NCI-H526 (cell line): ENCODE results near the gene SIDT2.
A peak's percentile ranks its signal among the peaks of the same experiment; 100 is the strongest.
"Not testable (repeated sequence)": the region's sequence is repeated elsewhere in the genome, so short reads cannot be mapped to it uniquely, and the experiment has no call there.

ENCODE experiments used
- DNase-seq, 2 experiments: peaks; one replicate each; lab custom pipeline; 2025; lab: John Stamatoyannopoulos, UW

SIDT2 gene

DNA sequence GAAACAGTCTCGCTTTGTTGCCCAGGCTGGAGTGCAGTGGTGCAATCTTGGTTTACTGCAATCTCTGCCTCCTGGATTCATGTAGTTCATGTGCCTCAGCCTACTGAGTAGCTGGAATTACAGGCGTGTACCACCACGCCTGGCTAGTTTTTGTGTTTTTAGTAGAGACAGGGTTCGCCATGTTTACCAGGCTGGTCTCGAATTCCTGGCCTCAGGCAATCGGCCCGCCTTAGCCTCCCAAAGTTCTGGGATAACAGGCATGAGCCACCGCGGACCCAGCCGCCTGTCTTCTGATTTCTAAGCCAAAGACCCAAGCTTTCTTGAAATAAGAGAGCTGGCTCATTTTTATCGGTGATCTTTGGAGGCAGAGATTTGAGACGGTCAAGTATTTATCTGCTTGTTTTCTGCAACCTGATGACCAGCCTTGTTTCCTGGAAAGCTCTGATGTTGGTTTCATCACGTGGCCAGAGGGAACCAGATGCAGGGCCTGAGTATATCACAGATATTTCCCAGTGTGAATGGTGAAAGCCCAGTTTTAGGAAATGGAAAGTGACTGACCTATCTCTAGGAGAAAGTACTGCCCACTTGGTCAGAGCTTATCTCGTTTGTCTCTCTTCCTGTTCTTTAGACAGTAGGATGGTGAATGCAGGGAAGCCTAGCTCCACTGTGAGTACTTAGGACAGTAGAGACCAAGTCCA, 5.7 kb upstream of the SIDT2 start:
- DNase-seq: no peak

DNA sequence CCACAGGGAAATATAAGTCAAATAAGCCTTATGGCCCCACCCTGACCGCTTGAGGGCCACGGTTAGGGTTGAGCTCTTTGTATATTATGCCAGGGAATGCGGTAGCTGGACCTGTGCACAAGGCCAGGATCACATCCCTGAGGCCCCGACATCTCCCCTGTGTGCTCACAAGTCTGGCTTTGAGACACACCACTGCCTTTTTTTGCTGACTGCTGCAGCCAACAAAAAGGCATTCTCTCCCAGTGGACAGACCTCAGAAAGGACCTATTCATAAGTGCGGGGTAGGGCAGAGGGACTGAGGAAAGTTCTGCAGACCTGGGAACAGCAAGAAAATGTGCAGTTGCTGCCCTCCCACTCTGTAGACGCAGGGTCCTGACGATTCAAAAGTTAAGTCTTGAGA, 3.4 kb upstream of the SIDT2 start:
- no peak for DNase-seq

DNA sequence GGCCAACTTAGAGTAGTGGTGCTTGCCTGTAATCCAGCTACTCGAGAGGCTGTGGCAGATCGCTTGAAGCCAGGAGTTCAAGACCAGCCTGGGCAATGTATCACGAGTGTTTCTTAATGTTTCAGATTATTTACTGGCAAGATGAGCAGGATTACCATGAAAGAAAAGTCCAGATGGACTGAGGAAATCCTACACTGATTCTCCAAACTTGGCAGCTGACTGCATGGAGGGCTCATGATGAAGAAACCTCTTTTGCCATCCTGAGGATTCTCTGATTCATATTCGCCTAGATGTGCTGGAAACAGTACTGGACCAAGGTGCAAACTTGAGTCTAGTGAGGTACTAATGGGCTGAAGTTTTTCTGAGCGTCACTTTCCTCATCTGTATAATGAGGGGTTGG, 2.8 kb upstream of the SIDT2 start:
- DNase-seq: no peak

DNA sequence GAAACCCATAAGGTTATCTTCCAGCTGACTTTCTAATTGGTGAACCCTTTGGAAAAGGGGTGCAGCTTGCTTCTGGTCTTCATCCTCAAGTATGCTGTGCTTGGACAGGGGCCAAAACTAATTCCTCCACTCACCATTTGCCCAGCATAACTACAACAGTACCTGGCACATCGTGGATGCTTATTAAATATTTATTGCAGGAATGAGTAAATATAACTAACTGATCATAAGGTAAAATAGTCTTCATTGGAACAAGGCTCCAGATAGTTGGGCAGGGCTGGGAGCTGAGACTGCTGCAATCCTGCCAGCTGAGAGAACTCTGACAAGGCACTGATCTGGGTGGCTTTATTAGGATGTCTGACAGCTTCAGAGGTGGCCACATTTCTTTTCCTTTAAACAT, 2.4 kb upstream of the SIDT2 start:
- DNase-seq: no peak

DNA sequence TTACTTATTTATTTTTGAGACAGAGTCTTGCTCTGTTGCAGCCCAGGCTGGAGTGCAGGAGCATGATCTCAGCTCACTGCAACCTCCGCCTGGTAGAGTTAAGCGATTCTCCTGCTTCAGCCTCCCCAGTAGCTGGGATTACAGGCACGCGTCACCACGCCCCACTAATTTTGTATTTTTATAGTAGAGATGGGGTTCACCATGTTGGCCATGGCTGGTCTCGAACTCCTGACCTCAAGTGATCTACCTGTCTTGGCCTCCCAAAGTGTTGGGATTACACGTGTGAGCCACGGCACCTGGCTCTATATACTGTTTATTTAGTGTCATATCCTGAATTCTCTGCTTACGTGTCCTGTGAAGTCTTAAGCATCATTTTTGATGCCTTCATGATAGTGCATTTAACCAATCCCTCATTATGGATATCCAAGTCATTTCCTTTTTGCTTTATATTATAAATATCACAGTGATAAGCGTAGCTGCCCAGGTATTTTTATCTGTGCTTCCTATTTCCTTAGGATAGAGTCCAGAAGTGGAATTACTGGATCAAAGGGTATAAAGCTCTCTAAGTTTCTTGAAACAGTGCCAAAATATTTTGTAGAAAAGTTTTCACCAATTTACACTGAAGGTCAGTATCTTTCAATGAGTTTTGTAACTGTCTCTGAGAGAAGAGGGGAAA, 871 bp upstream of the SIDT2 start:
- no peak for DNase-seq

DNA sequence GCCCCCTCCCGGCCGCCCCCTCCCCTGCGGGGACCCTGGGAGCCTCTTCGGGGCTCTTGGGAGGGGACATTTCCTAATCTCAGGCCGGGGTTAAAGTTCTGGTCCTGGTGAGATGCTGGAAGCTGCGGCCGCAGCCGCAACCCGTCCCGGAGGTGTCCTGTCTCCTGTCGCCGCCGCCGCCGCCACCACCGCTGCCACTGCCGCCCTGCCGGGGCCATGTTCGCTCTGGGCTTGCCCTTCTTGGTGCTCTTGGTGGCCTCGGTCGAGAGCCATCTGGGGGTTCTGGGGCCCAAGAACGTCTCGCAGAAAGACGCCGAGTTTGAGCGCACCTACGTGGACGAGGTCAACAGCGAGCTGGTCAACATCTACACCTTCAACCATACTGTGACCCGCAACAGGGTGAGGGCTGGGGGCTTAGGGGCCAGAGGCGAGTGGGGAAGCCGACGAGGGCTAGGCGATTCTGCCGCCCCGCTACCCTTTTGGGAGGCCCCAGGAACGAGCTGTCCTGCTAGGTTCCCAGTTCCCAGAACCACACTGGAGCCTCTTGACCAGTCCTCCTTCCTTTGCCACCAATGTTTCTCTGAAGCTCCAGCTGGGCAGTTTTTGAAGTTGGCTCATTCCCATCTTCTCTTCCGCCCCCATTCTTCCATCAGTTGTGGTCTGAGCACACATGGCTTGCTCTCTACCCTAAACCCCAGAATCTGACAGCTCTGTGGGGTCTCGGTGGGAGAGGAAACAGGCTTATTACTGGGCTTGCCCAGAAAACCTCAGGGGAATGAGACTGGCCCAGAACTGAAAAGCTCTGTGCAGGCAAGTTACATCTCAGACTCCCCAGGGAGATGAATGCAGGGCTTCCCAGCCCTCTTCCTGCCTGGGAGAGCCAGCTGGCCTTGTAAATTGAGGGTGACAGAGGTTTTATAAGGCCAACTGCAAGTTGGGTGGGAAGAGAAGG, 781 bp downstream of the SIDT2 start:
- peak in 1 of 2 experiments; percentile 80 for DNase-seq

DNA sequence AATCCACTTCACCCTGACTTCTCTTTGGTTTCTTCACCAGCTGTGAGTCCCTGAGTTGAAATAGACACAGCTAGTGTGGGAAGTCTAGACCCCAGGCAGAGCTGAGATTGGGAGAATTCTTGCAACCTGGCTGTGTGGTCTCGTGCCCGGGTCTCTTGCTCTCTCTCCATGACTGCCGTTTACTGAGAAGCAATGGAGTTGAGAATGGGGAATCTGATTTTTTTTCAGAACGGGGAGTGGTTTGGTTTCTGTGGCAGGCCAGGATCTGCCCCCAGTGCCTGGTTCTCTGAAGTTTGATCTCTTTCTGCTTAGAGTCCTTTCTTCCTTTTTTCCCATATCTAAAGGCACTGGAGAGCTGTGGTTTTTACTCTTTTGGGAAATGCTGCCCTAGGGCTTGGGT, 1.5 kb downstream of the SIDT2 start:
- no peak for DNase-seq

DNA sequence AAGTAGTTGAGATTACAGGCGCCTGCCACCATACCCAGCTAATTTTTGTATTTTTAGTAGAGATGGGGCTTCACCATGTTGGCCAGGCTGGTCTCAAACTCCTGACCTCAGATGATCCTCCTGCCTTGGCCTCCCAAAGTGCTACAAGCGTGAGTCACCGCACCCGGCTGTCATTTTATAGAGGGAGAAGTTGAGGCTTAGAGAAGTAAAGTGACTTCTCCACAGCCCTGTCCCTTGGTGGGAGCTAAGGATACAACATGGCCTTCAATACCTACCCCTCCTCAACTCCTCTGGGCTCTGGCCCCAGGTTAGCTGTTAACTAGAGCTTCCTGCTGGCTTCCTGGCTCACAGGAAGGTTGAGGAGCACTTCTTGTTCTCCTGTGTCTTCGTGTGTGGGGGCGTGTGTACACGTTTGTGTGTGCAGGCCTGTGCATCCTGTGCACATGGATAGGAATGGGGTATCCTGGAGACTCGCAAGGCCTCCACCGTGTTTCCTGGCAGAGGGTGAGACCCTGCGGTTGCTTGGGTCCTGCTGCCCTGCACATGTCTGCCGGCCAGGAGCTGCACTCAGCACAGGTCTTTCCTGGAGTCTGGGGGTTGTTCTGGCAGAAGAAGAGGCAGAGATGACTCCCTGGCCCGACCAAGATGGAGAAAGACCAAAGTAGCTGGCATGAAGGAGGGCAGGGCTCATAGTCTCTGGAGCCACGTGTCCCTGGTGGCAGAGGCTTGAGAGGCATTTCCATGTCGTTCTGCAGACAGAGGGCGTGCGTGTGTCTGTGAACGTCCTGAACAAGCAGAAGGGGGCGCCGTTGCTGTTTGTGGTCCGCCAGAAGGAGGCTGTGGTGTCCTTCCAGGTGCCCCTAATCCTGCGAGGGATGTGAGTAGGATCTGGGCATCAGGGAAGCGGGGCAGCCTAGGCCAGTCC, 2.4 kb downstream of the SIDT2 start:
- peak; percentile 81 to 92 for DNase-seq

DNA sequence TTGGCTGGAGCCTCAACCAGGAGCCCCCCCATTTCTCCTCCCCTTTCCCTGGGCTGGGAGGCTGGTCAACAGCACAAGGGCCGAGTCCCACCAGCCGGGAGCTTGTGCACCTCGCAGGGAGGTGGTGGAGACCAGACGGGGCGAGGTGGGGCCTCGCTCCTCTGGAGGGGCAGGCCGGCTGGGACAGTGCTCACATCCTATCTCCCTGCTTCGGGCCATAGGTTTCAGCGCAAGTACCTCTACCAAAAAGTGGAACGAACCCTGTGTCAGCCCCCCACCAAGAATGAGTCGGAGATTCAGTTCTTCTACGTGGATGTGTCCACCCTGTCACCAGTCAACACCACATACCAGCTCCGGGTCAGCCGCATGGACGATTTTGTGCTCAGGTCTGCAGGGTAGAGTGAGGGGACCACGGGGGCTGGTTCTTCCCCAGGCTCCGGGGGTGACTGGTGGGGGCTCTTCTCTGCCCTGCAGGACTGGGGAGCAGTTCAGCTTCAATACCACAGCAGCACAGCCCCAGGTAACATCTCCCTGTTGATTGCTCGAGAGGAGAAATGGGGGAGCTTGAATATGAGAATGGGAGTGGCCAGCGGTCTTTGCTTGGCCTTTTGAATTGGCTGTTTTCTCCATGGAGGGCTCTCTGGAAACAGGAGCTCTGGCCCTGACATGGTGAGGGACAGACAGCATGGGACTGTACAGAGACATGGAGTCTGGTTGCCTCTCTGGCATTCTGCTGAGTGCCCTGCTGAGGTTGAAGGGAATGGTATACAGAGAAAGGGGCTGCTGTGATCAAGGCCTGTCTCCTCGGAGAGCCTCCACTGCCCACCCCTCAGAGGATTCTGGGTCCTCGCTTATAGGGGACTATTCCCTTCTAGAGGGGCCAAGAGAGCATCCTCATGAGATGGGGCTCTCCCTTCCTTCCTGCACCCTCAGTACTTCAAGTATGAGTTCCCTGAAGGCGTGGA, 3.3 kb downstream of the SIDT2 start:
- DNase-seq: no peak

DNA sequence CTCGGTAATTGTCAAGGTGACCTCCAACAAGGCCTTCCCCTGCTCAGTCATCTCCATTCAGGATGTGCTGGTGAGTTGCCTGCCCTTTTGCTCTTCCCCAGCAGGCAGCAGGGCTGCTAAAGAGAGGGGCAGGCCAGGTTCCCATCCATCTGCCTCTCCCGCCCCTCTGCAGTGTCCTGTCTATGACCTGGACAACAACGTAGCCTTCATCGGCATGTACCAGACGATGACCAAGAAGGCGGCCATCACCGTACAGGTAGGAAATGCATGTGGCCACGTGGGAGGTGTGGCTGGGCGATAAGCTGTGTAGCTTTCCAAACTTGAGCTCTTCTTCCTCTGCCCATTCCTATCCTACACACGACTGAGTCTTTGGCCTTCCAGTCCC, 4.0 kb downstream of the SIDT2 start:
- no peak for DNase-seq

DNA sequence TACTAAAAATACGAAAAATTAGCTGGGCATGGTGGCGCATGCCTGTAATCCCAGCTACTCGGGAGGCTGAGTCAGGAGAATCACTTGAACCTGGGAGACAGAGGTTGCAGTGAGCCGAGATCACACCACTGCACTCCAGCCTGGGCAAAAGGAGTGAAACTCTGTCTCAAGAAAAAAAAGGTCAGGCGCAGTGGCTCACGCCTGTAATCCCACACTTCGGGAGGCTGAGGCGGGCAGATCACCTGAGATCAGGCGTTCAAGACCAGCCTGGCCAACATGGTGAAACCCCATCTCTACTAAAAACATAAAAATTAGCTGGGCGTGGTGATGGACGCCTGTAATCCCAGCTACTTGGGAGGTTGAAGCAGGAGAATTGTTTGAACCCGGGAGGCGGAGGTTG, 4.6 kb downstream of the SIDT2 start:
- not testable (repeated sequence) for DNase-seq

DNA sequence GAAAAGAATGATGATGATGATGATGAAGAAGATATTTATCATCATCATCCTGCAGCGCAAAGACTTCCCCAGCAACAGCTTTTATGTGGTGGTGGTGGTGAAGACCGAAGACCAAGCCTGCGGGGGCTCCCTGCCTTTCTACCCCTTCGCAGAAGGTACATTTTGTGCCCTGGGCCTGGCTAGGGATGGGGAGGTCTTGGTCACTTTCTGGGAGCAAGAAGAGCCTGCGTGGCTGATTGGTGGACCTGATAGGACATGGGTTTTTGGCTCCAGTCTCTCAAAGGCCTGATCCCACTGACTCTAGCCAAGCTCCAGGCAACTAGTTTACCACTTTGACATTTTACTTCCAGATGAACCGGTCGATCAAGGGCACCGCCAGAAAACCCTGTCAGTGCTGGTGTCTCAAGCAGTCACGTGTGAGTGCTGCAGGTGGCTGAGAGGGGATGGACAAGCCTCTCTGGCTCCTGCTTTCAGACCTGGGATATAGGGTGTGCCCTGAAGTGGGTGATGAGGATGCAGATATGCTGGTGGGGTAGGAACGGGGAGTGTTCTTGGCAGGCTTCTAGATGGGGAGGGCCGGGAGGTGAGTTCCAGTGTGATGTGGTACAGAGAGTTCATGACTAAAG, 5.3 kb downstream of the SIDT2 start:
- DNase-seq: peak; percentile 29 to 63

DNA sequence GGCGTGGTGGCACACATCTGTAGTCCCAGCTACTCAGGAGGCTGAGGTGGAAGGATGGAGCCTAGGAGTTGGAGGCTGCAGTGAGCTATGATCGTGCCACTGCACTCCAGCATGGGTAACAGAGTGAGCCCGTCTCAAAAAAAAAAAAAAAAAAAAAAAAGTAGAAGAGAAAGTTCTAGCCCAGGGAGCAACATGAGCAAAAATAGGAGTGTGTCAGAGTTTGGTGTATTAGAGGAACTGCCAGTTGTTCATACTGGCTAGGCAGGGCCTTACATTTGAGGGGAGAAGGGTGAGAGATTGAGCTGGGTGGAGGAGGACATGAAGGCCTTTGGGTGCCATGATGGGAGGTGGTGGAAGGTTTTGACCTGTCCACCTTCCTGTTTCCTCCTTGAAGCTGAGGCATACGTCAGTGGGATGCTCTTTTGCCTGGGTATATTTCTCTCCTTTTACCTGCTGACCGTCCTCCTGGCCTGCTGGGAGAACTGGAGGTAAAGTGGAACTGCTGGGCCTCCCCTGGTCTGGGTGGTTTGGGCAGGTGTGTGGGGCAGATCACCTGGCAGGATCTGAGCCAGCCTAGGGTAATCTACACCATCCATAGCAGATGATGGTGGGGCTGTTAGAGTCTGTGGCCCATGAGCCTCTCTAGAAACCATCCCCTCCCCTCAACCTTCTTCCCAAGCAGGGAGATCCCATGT, 7.3 kb downstream of the SIDT2 start:
- no peak for DNase-seq

DNA sequence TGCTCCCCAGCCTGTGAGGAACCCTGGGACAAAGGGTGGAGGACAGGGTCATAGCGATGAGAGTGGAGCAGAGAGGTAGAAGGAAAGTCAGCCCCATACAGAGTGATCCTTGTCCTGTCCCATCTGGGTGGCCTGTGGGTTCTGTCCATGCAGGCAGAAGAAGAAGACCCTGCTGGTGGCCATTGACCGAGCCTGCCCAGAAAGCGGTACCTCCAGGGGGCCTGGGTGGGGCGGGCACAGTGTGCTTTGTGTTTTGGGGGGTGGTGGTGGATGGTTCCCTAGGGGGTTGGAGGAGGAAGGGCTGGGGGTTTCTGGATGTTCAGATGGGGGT, 7.9 kb downstream of the SIDT2 start:
- no peak for DNase-seq

DNA sequence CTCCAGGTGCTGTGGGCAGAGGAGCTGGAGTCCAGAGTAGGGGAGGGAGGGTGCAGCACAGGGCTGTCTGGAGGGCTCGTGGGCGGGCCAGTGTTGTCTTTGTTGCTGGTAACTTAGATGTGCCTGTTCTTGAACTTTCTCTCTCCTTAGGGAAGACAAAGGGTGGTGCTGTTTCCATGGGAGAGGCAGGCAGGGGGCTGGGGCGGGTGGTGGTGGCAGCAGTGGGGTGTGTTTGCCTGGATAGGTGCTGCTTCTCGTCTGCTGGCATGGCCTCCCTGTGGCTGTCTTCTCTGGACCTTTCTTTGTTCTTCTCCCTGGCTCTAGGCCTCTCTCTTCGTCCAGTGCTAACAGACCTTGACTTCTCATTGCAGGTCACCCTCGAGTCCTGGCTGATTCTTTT, 8.5 kb downstream of the SIDT2 start:
- no peak for DNase-seq

DNA sequence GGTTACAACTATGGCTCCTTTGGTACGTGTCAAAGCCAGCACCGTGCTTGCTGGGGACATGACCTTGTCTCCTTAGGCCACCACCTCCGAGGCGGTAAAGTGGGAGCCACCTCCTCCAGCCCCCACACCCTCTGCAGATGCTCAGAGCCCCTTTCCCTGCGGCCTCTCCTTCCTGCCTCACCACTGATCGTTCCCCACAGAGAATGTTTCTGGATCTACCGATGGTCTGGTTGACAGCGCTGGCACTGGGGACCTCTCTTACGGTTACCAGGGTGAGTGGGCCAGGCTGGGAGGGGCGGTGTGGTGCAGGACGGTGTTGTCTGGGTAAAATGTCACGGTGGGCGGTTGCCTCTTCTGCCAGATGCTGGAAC, 8.9 kb downstream of the SIDT2 start:
- DNase-seq: no peak

DNA sequence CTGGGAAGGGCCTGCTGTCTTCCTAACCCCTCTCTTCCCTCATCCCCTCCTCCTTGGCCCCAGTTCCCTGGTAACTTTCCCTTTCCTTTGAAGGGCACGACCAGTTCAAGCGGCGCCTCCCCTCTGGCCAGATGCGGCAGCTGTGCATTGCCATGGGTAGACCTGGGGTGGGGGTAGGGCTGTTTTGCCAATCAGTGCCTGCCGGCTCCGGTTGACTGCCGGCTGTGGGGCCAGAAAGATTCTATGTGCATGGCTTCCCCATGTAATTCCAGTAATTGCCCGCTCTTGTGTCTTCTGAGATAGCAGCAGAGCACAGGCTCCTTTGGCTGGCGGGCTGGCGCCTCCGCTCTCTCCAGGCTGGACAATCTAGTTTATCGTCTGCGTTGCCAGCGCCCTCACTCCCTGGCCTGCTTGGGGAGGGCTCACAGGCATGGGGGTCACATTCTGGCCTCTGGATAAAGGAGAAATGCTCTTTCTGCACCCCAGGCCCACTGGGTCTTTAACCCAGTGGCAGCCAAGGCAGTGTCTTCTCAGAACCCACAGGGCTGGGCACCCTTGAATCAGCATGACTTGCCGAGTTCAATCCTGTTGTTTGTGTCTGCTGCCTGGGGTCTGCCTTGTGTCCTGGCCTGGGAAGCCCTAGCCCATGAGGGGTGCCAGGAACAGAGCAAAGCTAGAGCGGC, 9.4 kb downstream of the SIDT2 start:
- DNase-seq: no peak

DNA sequence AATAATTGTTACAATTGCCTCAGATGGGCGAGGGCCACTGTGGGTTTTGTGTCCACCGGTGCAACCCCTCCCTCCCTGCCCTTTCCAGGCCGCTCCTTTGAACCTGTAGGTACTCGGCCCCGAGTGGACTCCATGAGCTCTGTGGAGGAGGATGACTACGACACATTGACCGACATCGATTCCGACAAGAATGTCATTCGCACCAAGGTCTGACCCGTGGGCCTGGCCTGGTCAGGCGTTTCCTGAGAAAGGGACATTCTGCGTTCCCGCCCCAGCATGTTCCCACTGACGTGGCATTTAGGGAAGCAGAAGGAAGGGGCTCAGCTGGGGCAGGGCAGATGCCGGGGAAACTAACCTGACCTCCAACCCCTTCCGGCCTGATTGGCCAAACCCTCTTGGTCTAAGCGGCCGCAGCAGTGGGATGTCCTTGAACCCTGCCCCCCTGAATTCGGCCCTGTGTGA, 10.1 kb downstream of the SIDT2 start:
- DNase-seq: no peak
